ENCODE results near the gene SDK2. TPM values are rescaled to one million over a fixed set of nuclear protein-coding genes. Genes with fewer than 3 reads are reported as not detected.

Gene SDK2
- total and polyA plus RNA-seq, 2 donors from 2014 or later, result 0.37 to 2.4 TPM

DNA sequence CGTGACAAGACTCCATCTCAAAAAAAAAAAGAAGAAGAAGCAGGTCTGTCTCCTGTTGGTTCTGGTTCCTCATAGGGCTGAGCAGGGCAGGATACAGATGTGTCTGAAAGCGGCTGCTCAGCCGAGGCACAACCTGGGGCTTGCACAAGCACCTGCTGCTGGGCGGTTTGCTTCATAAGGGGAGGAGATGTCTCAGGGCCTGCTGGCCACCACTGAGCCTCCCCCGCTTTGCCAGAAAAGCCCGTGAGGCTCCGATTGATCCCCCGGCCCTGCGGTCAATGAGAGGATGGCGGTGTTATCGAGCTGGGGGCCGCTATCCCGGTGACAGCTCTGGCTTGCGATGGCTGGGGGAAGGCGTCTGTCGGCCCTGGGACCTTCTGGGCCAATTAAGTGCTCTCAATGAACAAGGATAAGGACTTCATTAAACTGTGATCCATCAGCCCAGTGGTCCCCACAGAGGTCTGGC is 162.0 kb downstream of the SDK2 start:
- no peak for FAIRE-seq
- Histone ChIP-seq H3K9ac (ENCODE audit: low read length in 3 of 3) (no peak overlapping the region), H3K36me3 (ENCODE audit: control insufficient read depth in 2 of 3, insufficient read depth in 3 of 3, low read length in 3 of 3) (no peaks in the 10 kb centered on the region), H3K4me1 (ENCODE audit: control insufficient read depth in 2 of 3, insufficient read depth in 2 of 3, low read depth in 1 of 3, low read length in 3 of 3) (no peaks in the 10 kb centered on the region), H3K27ac (ENCODE audit: low read depth in 2 of 2, low read length in 2 of 2) (no peak overlapping the region), H3K4me3 (ENCODE audit: low read length in 3 of 3) (no peak overlapping the region), H3K9me3 (ENCODE audit: control insufficient read depth in 2 of 3, insufficient read depth in 1 of 3, low read length in 3 of 3) (peaks cover 0 to 10% (median 4%) of the 10 kb centered on the region in 3 donors), H3K27me3 (ENCODE audit: control insufficient read depth, insufficient read depth, low read length) (no peaks in the 10 kb centered on the region)
- TF ChIP-seq CTCF (IDR thresholded peaks at IDR 0.05; ENCODE audit: borderline replicate concordance, extremely low read depth, insufficient read depth), result no peak
- no peak for DNase-seq
- intact Hi-C loops (cut with DNase I), result no loop called here

- no peak for DNase-seq
- H3K9me3 ChIP-seq (ENCODE audit: control insufficient read depth in 2 of 3, insufficient read depth in 1 of 3, low read length in 3 of 3), result peaks cover 0 to 10% (median 4%) of the 10 kb centered on the region in 3 donors
- TF ChIP-seq CTCF (IDR thresholded peaks at IDR 0.05; ENCODE audit: borderline replicate concordance, extremely low read depth, insufficient read depth), result no peak
- FAIRE-seq, result no peak
- H3K36me3 ChIP-seq (ENCODE audit: control insufficient read depth in 2 of 3, insufficient read depth in 3 of 3, low read length in 3 of 3), result no peaks in the 10 kb centered on the region
- H3K4me3 ChIP-seq (ENCODE audit: low read length in 3 of 3), result no peak overlapping the region
- H3K9ac ChIP-seq (ENCODE audit: low read length in 3 of 3), result no peak overlapping the region
- no peaks in the 10 kb centered on the region for H3K27me3 ChIP-seq (ENCODE audit: control insufficient read depth, insufficient read depth, low read length)
- intact Hi-C loops (cut with DNase I), result no loop called here
- H3K27ac ChIP-seq (ENCODE audit: low read depth in 2 of 2, low read length in 2 of 2), result no peak overlapping the region
- no peaks in the 10 kb centered on the region for H3K4me1 ChIP-seq (ENCODE audit: control insufficient read depth in 2 of 3, insufficient read depth in 2 of 3, low read depth in 1 of 3, low read length in 3 of 3)
Observed at GRCh38 chr17:73481676-73482075, 162.6 kb downstream of the SDK2 start.

GRCh38 chr17:73480740-73481139 is 163.5 kb downstream of the SDK2 start:
- peaks cover 0 to 9% (median 4%) of the 10 kb centered on the region in 3 donors for H3K9me3 ChIP-seq (ENCODE audit: control insufficient read depth in 2 of 3, insufficient read depth in 1 of 3, low read length in 3 of 3)
- no peak for DNase-seq
- TF ChIP-seq CTCF (IDR thresholded peaks at IDR 0.05; ENCODE audit: borderline replicate concordance, extremely low read depth, insufficient read depth), result no peak
- no peaks in the 10 kb centered on the region for H3K4me1 ChIP-seq (ENCODE audit: control insufficient read depth in 2 of 3, insufficient read depth in 2 of 3, low read depth in 1 of 3, low read length in 3 of 3)
- no peaks in the 10 kb centered on the region for H3K36me3 ChIP-seq (ENCODE audit: control insufficient read depth in 2 of 3, insufficient read depth in 3 of 3, low read length in 3 of 3)
- no peaks in the 10 kb centered on the region for H3K27me3 ChIP-seq (ENCODE audit: control insufficient read depth, insufficient read depth, low read length)
- no peak overlapping the region for H3K27ac ChIP-seq (ENCODE audit: low read depth in 2 of 2, low read length in 2 of 2)
- no peak for FAIRE-seq
- intact Hi-C loops (cut with DNase I), result no loop called here
- H3K9ac ChIP-seq (ENCODE audit: low read length in 3 of 3), result no peak overlapping the region
- H3K4me3 ChIP-seq (ENCODE audit: low read length in 3 of 3), result no peak overlapping the region

Data from kidney (tissue), 14 donors.